H1 (cell line): ENCODE results near the gene UXT. TPM values are rescaled to one million over a fixed set of nuclear protein-coding genes. Genes with fewer than 3 reads are reported as not detected.

Experiments
- CTCF ChIA-PET: fragments of 300-600 bp; sonication (Branson Sonifier 250); formaldehyde crosslinking; loops from one replicate; lab custom pipeline; 2021; ENCODE audit not compliant: partially characterized antibody; lab: Charles Lee
- POLR2A ChIA-PET: fragments of 300-600 bp; sonication (Branson Sonifier 250); formaldehyde crosslinking; loops from one replicate; lab custom pipeline; 2021; ENCODE audit warnings: inconsistent platforms; ENCODE audit not compliant: partially characterized antibody; lab: Charles Lee
- DNase-seq, 2 experiments: peaks; one replicate each; pipeline versions ENCODE4 v3.0.0 to v3.0.0-alpha.2; 2010 to 2022; ENCODE audit warnings: low spot score in 2 of 2, low read depth in 1 of 2, mixed read lengths in 1 of 2
- FAIRE-seq: peaks from 2 replicates; lab custom pipeline; 2011; peaks lifted over from hg19 to GRCh38; lab: Jason Lieb, UNC
- H2AFZ ChIP-seq: 2 replicates; pipeline ENCODE4 v1.8.1; 2012; ENCODE audit warnings: low read length, inconsistent platforms
- H2AK5ac ChIP-seq: 2 replicates; pipeline ENCODE4 v1.6.1; 2013; ENCODE audit warnings: low read depth, low read length
- H2BK120ac ChIP-seq: replicated peaks from 2 replicates; pipeline ENCODE3; 2013; ENCODE audit warnings: low read depth, low read length, inconsistent platforms
- H2BK12ac ChIP-seq: 2 replicates; pipeline ENCODE4 v1.6.1; 2013; ENCODE audit warnings: low read depth, low read length
- H2BK15ac ChIP-seq: 2 replicates; pipeline ENCODE4 v1.6.1; 2013; ENCODE audit warnings: low read length
- H2BK20ac ChIP-seq: 2 replicates; pipeline ENCODE4 v1.6.1; 2013; ENCODE audit warnings: low read length
- H2BK5ac ChIP-seq: 2 replicates; pipeline ENCODE4 v1.6.1; 2013; ENCODE audit warnings: low read depth, low read length
- H3K14ac ChIP-seq: 2 replicates; pipeline ENCODE4 v1.6.1; 2013; ENCODE audit warnings: inconsistent platforms; ENCODE audit not compliant: insufficient read length
- H3K18ac ChIP-seq: 2 replicates; pipeline ENCODE4 v1.6.1; 2013; ENCODE audit warnings: low read length; ENCODE audit errors: extremely low read depth
- H3K23ac ChIP-seq: 2 replicates; pipeline ENCODE4 v1.6.1; 2013; ENCODE audit warnings: inconsistent platforms; ENCODE audit not compliant: insufficient read length
- H3K23me2 ChIP-seq: 2 replicates; pipeline ENCODE4 v1.6.1; 2013; ENCODE audit warnings: low read depth, low read length
- H3K27ac ChIP-seq: 2 replicates; pipeline ENCODE4 v1.6.1; 2011; ENCODE audit warnings: low read depth, low read length, inconsistent platforms
- H3K27me3 ChIP-seq, 4 experiments: replicated peaks in 1 of 4; 1 replicate in 1 of 4; 2 replicates in 3 of 4; pipeline versions ENCODE4 v1.6.1 to v1.8.1; 2011 to 2013; ENCODE audit warnings: low read length in 3 of 4, mild to moderate bottlenecking in 3 of 4, inconsistent platforms in 2 of 4, mixed read lengths in 2 of 4, moderate library complexity in 1 of 4; ENCODE audit not compliant: control insufficient read depth in 3 of 4, insufficient read depth in 3 of 4; ENCODE audit errors: extremely low read depth in 1 of 4
- H3K36me3 ChIP-seq, 4 experiments: 2 replicates each; pipeline versions ENCODE4 v1.6.1 to v1.8.1; 2011 to 2013; ENCODE audit warnings: mild to moderate bottlenecking in 4 of 4, low read length in 3 of 4, moderate library complexity in 2 of 4, control low read depth in 1 of 4, inconsistent platforms in 1 of 4; ENCODE audit not compliant: insufficient read depth in 4 of 4, control insufficient read depth in 2 of 4
- H3K4ac ChIP-seq: replicated peaks from 2 replicates; pipeline ENCODE3; 2013; ENCODE audit warnings: low read length, low read depth, mixed read lengths, inconsistent platforms; ENCODE audit not compliant: insufficient read length
- H3K4me1 ChIP-seq, 4 experiments: replicated peaks in 1 of 4; 1 replicate in 1 of 4; 2 replicates in 3 of 4; pipeline versions ENCODE4 v1.6.1 to v1.8.1; 2011 to 2013; ENCODE audit warnings: low read length in 3 of 4, inconsistent platforms in 2 of 4, mixed read lengths in 1 of 4; ENCODE audit not compliant: insufficient read depth in 4 of 4, control insufficient read depth in 3 of 4
- H3K4me2 ChIP-seq, 2 experiments: 2 replicates each; pipeline versions ENCODE4 v1.6.1 to v1.8.1; 2011 to 2013; ENCODE audit warnings: low read depth in 2 of 2, low read length in 2 of 2, control low read depth in 1 of 2, inconsistent platforms in 1 of 2, mild to moderate bottlenecking in 1 of 2; ENCODE audit not compliant: insufficient read depth in 1 of 2
- H3K4me3 ChIP-seq, 4 experiments: fragments of 200-600, 300-600 bp in 1 of 4; sonication (generic), shearing (Covaris generic), sonication (Bioruptor Twin) in 1 of 4; 2 replicates each; pipeline versions ENCODE4 v1.5.1 to v1.8.1; 2011 to 2016; ENCODE audit warnings: low read length in 4 of 4, low read depth in 3 of 4, control low read depth in 2 of 4, inconsistent platforms in 2 of 4, mild to moderate bottlenecking in 2 of 4, mixed read lengths in 1 of 4, moderate library complexity in 1 of 4; ENCODE audit not compliant: insufficient read depth in 2 of 4; ENCODE audit errors: extremely low read depth in 1 of 4
- H3K56ac ChIP-seq: replicated peaks from 2 replicates; pipeline ENCODE3; 2013; ENCODE audit warnings: low read depth, mild to moderate bottlenecking, mixed read lengths, low read length, inconsistent platforms; ENCODE audit not compliant: insufficient read length
- H3K79me1 ChIP-seq: 2 replicates; pipeline ENCODE4 v1.6.1; 2013; ENCODE audit warnings: low read depth, low read length, control low read depth
- H3K79me2 ChIP-seq, 2 experiments: 2 replicates each; pipeline versions ENCODE4 v1.6.1 to v1.8.1; 2012 to 2013; ENCODE audit warnings: low read length in 2 of 2, mild to moderate bottlenecking in 2 of 2, inconsistent platforms in 1 of 2; ENCODE audit not compliant: insufficient read depth in 2 of 2, control insufficient read depth in 1 of 2
- H3K9ac ChIP-seq, 4 experiments: replicated peaks in 1 of 4; 1 replicate in 1 of 4; 2 replicates in 3 of 4; pipeline versions ENCODE4 v1.6.1 to v1.8.1; 2011 to 2013; ENCODE audit warnings: low read depth in 3 of 4, low read length in 3 of 4, control low read depth in 2 of 4, mild to moderate bottlenecking in 2 of 4, moderate library complexity in 2 of 4, inconsistent platforms in 1 of 4; ENCODE audit errors: extremely low read depth in 1 of 4
- H3K9me3 ChIP-seq, 2 experiments: 2 replicates each; pipeline versions ENCODE4 v1.6.1 to v1.8.1; 2012 to 2013; ENCODE audit warnings: mild to moderate bottlenecking in 2 of 2, moderate library complexity in 2 of 2, control low read depth in 1 of 2, inconsistent platforms in 1 of 2, low read depth in 1 of 2, low read length in 1 of 2, mixed read lengths in 1 of 2; ENCODE audit not compliant: insufficient read depth in 2 of 2
- H4K20me1 ChIP-seq, 2 experiments: replicated peaks in 1 of 2; 2 replicates each; pipeline versions ENCODE3 to v1.8.1; 2011 to 2013; ENCODE audit warnings: inconsistent platforms in 2 of 2, low read length in 2 of 2, mild to moderate bottlenecking in 1 of 2; ENCODE audit not compliant: insufficient read depth in 2 of 2, control insufficient read depth in 1 of 2
- H4K5ac ChIP-seq: 2 replicates; pipeline ENCODE4 v1.6.1; 2013; ENCODE audit warnings: low read length, low read depth, mixed read lengths, inconsistent platforms; ENCODE audit not compliant: insufficient read length
- H4K8ac ChIP-seq: 2 replicates; pipeline ENCODE4 v1.8.0; 2013; ENCODE audit warnings: mild to moderate bottlenecking, moderate library complexity, low read length, inconsistent platforms; ENCODE audit not compliant: insufficient read depth; ENCODE audit errors: extremely low read depth
- H4K91ac ChIP-seq: replicated peaks from 2 replicates; pipeline ENCODE3; 2013; ENCODE audit warnings: low read length, mixed read lengths, inconsistent platforms; ENCODE audit not compliant: insufficient read length
- E2F6 ChIP-seq: IDR thresholded peaks from 2 replicates; pipeline ENCODE4 v1.6.1; 2012; ENCODE audit warnings: inconsistent platforms
- MAX ChIP-seq: IDR thresholded peaks from 2 replicates; pipeline ENCODE4 v1.6.1; 2012; ENCODE audit warnings: inconsistent platforms
- TCF12 ChIP-seq: IDR thresholded peaks from 2 replicates; pipeline ENCODE4 v1.6.1; 2011; ENCODE audit warnings: low read depth, mild to moderate bottlenecking, low read length
- WGBS, 2 experiments: shearing (Covaris generic) in 1 of 2; methylation state at CpG; one replicate each; pipeline versions ENCODE4 v1.1.6 to v1.1.7; 2013 to 2015; ENCODE audit warnings: low lambda C conversion rate in 2 of 2, mixed read lengths in 2 of 2, inconsistent platforms in 1 of 2, low coverage in 1 of 2, missing lambda C conversion rate in 1 of 2; ENCODE audit not compliant: insufficient replicate concordance in 2 of 2, insufficient coverage in 1 of 2, insufficient read length in 1 of 2; ENCODE audit errors: extremely low coverage in 1 of 2, missing lambda C conversion rate in 1 of 2; 5-methylcytosine and 5-hydroxymethylcytosine counted together
- polyA plus RNA-seq, 7 experiments: library from polyadenylated mRNA; depleted of rRNA in 3 of 7; stranded (reverse) in 5 of 7; unstranded in 2 of 7; fragments of >200 nt in 5 of 7; fragments of 200-250 nt in 2 of 7; gene quantifications; 1 replicate in 5 of 7; 2 replicates in 1 of 7; 4 replicates in 1 of 7; pipeline versions ENCODE4 v1.2.1 to v1.2.3, GENCODE V29; 2011 to 2013; ENCODE audit warnings: missing spikeins in 2 of 7, mixed read lengths in 2 of 7
- total RNA-seq: library from RNA; stranded (reverse); fragmentation: NEBNext Ultra II Directional; extraction: Animal tissue kit (Norgen Biotek cat#: 25700); gene quantifications from 2 replicates; pipeline ENCODE4 v1.2.1, GENCODE V29; 2021

The UXT gene
- total and polyA plus RNA-seq, 2 of the 8 experiments (the other 6 are each of a cell fraction or from before 2014, with no cell fraction given): 69.4 to 116 TPM

GRCh38 chrX:47659421-47659726 is 394 bp upstream of the UXT start:
- no peaks in the 10 kb centered on the region for H3K4me1 ChIP-seq
- no peak overlapping the region for H2BK12ac ChIP-seq
- H3K4me3 ChIP-seq: peak overlapping the region in 1 of 4 experiments; percentile 96; a peak in 2 of 8 replicates
- H3K27me3 ChIP-seq: peaks cover 0 to 4% (median 1%) of the 10 kb centered on the region in 4 experiments; a peak in 3 of 7 replicates
- H3K9me3 ChIP-seq: no peaks in the 10 kb centered on the region
- H2AK5ac ChIP-seq: no peak overlapping the region
- no peak overlapping the region for H3K23ac ChIP-seq
- H2AFZ ChIP-seq: no peak overlapping the region
- 63% methylated on average over 4 of the region's 8 CpGs; no CpG with 5 or more reads in 1 of the 2 experiments for WGBS, 2 experiments
- no peak overlapping the region for H3K18ac ChIP-seq
- DNase-seq (no peak), FAIRE-seq (no peak)
- H4K8ac ChIP-seq: no peak overlapping the region
- no peak overlapping the region for H4K5ac ChIP-seq
- H3K4me2 ChIP-seq: peak overlapping the region in 1 of 2 experiments; percentile 1; a peak in 2 of 4 replicates
- H3K4ac ChIP-seq: no peak overlapping the region
- H3K14ac ChIP-seq: no peak overlapping the region
- CTCF ChIA-PET: no interaction called here
- no peaks in the 10 kb centered on the region for H3K23me2 ChIP-seq
- no peaks in the 10 kb centered on the region for H3K79me1 ChIP-seq
- no peak overlapping the region for H2BK5ac ChIP-seq
- H3K79me2 ChIP-seq: no peaks in the 10 kb centered on the region
- no peak overlapping the region for H4K91ac ChIP-seq
- H3K56ac ChIP-seq: no peak overlapping the region
- H3K36me3 ChIP-seq: peaks cover 0 to 16% (median 10%) of the 10 kb centered on the region in 4 experiments; a peak in 5 of 8 replicates
- H2BK15ac ChIP-seq: no peak overlapping the region
- no peak overlapping the region for H2BK120ac ChIP-seq
- TF ChIP-seq MAX (peak; percentile 92), TCF12 (no peak), E2F6 (peak; percentile 100)
- H3K27ac ChIP-seq: no peak overlapping the region
- H4K20me1 ChIP-seq: no peaks in the 10 kb centered on the region
- no peak overlapping the region for H3K9ac ChIP-seq
- H2BK20ac ChIP-seq: no peak overlapping the region
- POLR2A ChIA-PET: no interaction called here
